Loucy (cell line): ENCODE data around the gene EVI5.

Experiments used
- CTCF ChIP-seq: fragments of 200-600 bp; sonication (generic); conservative IDR thresholded peaks from 2 replicates; pipeline ENCODE4 v1.5.1; 2014; ENCODE audit warnings: mild to moderate bottlenecking, antibody characterized with exemption, low read length
- EZH2phosphoT487 ChIP-seq: fragments of 200-600 bp; IDR thresholded peaks from 2 replicates; pipeline ENCODE4 v1.6.1; 2018; ENCODE audit warnings: antibody characterized with exemption, mild to moderate bottlenecking, moderate library complexity, borderline replicate concordance

GRCh38 chr1:92790867-92791266, 6.0 kb upstream of the EVI5 start:
- no peak for TF ChIP-seq CTCF
- TF ChIP-seq EZH2phosphoT487 = no peak
